Measurements from ENCODE around the gene PREB. TPM values are rescaled to one million over a fixed set of nuclear protein-coding genes. Genes with fewer than 3 reads are reported as not detected.

PREB gene
- total RNA-seq, 1 donor from 2014 or later: 66.0 TPM

GRCh38 chr2:27155069-27155520 lies 20.7 kb upstream of the PREB start:
- H3K4me3 ChIP-seq (ENCODE audit: low read depth, low read length): no peak overlapping the region
- no peak for DNase-seq (ENCODE audit: low read depth)
- TF ChIP-seq CTCF (IDR thresholded peaks at IDR 0.05; ENCODE audit: insufficient read depth, low read length, poor library complexity, severe bottlenecking): no peak
- H3K27me3 ChIP-seq (ENCODE audit: control insufficient read depth, insufficient read depth, low read length): peaks cover 1% of the 10 kb centered on the region
- no peaks in the 10 kb centered on the region for H3K36me3 ChIP-seq (ENCODE audit: control insufficient read depth, insufficient read depth, low read length)

- peaks cover 4% of the 10 kb centered on the region for H3K27me3 ChIP-seq (ENCODE audit: control insufficient read depth, insufficient read depth, low read length)
- H3K36me3 ChIP-seq (ENCODE audit: control insufficient read depth, insufficient read depth, low read length): no peaks in the 10 kb centered on the region
- no peak overlapping the region for H3K4me3 ChIP-seq (ENCODE audit: low read depth, low read length)
- DNase-seq (ENCODE audit: low read depth): no peak
- TF ChIP-seq CTCF (IDR thresholded peaks at IDR 0.05; ENCODE audit: insufficient read depth, low read length, poor library complexity, severe bottlenecking): no peak
These were observed 20.1 kb upstream of the PREB start for GRCh38 chr2:27154488-27154887.

DNA sequence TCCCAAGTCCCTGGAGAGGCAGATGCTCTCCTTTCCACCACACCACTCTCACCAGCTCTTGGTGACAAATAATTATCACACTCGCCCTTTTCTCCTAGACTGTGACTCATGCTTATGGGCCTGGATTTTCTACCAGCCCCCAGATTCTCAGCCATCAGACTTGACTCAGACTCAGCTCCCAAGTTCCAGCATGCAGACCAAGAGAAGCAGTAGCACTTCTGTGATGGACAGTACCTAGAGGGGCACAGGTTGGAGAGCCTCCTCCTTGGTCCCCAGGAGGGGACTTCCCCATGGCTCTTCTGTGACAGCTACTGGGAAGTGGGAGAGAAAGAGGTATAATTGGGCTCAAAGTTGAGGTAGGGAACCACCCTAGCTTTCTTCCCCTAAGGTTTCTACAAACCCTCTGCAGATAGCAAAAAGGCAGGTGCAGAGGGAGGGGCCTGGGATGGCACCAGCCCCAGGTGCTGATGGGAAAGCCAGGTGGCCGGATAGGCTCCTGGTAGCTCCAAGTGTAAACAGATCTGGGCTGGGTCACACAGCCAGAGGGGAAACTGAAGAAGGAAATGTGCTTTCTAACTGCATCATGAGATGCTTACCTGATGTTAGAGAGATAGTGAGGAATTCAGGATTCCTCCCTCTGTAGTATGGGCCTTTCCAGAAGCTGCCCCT lies 18.5 kb upstream of the PREB start:
- H3K36me3 ChIP-seq (ENCODE audit: control insufficient read depth, insufficient read depth, low read length): no peaks in the 10 kb centered on the region
- peaks cover 4% of the 10 kb centered on the region for H3K27me3 ChIP-seq (ENCODE audit: control insufficient read depth, insufficient read depth, low read length)
- DNase-seq (ENCODE audit: low read depth): no peak
- H3K4me3 ChIP-seq (ENCODE audit: low read depth, low read length): no peak overlapping the region
- TF ChIP-seq CTCF (IDR thresholded peaks at IDR 0.05; ENCODE audit: insufficient read depth, low read length, poor library complexity, severe bottlenecking): no peak

- Histone ChIP-seq H3K36me3 (ENCODE audit: control insufficient read depth, insufficient read depth, low read length) (no peaks in the 10 kb centered on the region), H3K4me3 (ENCODE audit: low read depth, low read length) (no peak overlapping the region), H3K27me3 (ENCODE audit: control insufficient read depth, insufficient read depth, low read length) (peaks cover 4% of the 10 kb centered on the region)
- DNase-seq (ENCODE audit: low read depth): no peak
- no peak for TF ChIP-seq CTCF (IDR thresholded peaks at IDR 0.05; ENCODE audit: insufficient read depth, low read length, poor library complexity, severe bottlenecking)
These were observed 17.8 kb upstream of the PREB start for GRCh38 chr2:27152102-27152795.

DNA sequence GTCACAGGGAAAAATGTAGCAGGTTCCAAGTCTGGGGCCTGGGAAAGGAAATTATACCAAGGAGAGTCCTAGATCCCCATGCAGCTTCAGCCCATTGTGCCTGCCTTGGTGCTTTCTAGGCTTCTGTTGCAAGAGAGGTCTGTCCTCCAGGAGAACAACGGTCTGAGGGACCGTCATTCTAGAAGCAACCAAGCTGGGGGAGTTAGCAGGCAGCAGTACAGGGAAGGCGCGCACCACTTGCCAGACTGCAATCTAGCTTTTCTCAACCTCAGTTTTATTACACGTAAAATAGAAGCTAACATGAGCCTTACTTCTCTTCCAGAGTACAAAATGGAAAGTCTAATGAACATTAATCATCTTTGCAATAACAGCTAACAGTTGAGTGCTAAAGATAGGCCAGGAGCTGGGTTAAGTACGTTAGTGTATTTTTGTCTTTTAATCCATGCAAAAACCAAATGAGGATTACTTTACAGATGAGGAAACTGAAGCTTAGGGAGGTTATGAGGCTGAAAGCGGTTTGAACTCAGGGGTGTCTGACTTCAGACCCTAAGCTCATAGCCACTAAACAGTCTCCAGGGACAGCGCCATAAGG lies 16.3 kb upstream of the PREB start:
- Histone ChIP-seq H3K27me3 (ENCODE audit: control insufficient read depth, insufficient read depth, low read length) (peaks cover 4% of the 10 kb centered on the region), H3K36me3 (ENCODE audit: control insufficient read depth, insufficient read depth, low read length) (no peaks in the 10 kb centered on the region), H3K4me3 (ENCODE audit: low read depth, low read length) (no peak overlapping the region)
- DNase-seq (ENCODE audit: low read depth): no peak
- no peak for TF ChIP-seq CTCF (IDR thresholded peaks at IDR 0.05; ENCODE audit: insufficient read depth, low read length, poor library complexity, severe bottlenecking)

All from kidney epithelial cell (primary cell).